GM19467 (cell line): ENCODE measurements around the gene GRAMD1B.

Experiments used
- ATAC-seq: cut with Tn5 transposase; IDR thresholded peaks from one replicate; pipeline ENCODE4 v1.9.1; 2021; ENCODE audit warnings: mild to moderate bottlenecking, moderate library complexity; ENCODE audit not compliant: unreplicated experiment

Gene GRAMD1B

DNA sequence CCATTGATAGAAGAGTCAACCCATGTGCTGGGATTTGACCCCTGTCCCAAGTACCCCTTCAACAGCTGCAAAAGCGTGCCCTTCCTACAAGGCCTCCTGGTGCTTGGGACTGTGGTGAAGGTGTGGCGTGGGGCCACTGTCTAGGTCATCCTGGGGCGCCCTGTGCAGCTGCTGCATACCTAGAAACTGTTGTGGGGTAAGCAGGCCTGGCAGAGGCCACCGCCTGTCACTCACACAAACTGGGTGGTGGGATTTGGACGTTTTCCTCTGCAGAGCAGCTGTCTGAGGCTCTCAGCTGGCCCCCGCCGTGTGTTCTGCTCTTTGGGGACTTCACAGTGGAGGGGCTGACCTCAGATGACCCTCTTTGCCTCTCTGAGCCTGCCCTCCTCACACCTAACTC is 154.7 kb downstream of the GRAMD1B start:
- no peak for ATAC-seq

DNA sequence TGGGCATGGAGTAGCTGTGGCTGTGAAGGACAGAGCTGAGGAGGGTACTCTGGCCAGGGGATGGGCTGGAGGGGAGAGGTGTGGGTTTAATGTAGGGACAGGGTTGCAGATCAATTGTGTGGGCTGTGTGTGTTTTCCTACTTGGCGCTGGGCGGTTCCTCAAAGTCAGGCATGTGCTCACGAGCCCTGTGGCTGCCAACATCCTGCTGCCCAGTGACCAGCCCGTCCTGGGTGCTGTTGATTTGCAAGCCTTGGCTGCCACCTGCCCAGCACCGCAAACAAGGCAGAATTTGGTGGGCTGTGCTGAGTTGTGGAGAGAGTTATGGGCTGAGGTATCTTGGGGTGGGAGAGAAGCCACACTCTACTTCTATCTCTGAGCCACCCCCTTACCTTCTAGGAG is 155.1 kb downstream of the GRAMD1B start:
- no peak for ATAC-seq

DNA sequence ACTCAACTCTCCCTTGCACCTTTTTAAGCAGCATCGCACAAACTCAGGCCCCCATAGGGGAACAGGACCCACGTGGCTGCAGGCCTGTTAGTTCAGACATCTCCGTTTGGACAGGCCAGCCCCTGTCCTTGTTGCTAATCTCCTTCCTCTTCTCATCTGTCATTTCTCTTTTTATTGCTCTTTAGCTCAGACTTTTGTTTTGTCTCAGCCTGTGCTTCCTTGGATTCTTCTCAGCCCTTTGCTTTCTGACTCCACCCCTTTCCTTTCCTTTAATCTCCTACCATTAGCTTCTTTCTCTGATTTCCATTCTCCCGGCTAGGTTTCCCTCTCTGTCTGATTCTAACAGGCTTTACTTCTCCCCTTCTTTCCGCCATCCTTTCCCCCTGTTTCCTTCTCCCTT is 155.6 kb downstream of the GRAMD1B start:
- no peak for ATAC-seq

DNA sequence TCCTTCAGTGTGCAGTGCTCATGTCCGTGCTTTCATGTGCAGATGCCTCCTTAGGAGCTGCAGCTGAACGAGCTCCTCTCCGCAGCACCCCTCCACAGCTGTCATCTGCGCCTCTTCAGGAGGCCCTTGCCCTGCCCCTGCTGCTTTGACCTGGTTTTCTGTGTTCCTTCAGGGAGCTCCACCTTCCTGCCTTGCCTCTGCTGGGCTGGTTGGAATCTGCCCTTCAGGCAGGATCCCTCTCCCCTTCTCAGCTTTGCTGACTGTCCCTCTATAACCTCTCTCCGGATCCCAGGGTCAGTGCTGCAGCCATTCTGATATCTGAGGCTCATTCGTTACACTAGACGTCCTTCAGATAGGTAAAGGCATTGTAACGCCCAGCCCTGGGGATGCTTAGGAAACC is 156.5 kb downstream of the GRAMD1B start:
- no peak for ATAC-seq

DNA sequence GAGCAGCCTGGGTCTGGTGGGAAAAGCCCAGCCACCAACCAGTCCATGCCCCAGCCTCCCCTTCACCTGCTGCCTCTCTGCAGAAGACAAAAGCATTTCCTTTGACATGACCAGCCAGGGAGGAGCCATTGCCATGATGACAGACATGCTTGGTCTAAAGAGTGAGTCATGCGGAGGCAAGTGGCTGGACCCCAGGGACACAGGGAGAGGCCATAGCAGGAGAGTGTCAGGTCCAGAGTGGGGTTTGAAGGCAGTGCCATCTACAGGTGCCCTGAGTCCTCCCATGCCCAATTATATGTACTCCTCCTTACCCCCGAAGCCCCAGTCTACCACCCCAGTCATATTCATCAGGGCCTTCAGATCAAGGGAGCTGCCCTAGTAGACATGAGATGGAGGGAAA is 157.0 kb downstream of the GRAMD1B start:
- no peak for ATAC-seq

DNA sequence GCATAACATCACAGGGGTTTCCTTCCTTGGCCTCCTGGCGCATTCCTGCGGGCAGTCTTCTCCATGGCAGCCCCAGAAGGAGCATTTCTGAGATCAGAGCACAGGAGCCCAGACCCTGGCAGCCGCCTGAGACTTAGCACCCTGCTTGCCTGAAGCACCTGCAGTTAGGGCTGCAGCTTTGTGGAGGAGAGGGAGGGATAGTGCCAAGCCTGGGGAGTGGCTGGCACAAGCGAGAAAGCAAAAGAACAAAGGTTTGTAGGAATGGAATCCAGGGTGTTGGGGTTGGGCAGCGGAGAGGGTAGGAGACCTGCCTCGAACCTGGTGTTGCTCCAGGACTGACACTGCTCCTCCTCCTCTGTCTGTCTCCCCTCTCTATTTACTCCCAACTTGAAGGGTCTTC is 157.5 kb downstream of the GRAMD1B start:
- no peak for ATAC-seq

DNA sequence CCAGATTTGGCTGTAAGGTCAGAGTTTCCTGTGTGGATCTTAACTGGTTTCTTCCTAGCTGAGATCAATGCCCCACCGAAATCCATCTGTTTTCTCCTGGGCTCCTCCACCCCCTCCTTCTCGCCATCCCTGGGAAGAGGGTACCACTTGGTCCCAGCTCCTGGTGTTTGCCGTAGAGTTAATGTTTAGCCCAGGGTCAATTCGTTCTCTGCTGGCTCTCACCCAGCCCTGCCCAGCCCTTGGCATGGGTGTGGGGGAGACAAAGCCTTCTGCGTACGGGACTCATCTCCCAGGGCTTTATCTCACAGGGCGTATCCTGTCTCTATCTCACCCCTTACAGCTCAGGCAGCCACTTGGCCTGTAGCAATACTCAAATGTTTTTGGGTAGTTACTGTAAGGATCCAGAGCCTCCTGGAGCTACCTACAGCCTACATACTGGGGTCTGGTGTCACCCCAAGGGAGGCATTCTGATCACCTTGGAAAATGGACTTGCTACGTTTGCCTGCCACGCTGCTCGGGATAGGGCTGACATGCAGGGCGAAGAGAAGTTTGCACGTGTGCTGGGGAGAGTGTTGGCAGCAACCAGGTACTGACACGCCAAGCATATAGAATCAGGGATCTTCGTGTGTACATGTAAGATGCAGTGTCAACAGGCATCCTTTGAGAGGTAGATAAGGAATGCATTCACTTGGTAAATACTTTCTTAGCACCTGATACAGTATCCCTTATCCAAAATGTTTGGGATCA is 158.2 kb downstream of the GRAMD1B start:
- ATAC-seq = no peak

DNA sequence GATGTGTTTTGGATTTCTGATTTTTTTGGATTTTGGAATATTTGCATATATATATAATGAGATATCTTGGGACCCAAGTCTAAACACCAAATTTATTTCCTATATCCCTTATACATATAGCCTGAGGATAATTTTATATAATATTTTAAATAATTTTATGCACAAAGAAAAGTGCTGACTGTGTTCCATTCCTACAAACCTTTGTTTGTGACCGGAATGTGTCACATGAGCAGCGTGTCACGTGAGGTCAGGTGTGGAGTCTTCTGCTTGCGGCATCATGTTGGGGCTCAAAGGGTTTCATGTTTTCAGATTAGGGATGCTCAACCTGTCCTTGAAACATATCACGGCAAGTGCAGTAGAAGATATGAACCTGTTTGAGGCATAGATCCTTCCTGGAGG is 158.8 kb downstream of the GRAMD1B start:
- ATAC-seq = no peak

DNA sequence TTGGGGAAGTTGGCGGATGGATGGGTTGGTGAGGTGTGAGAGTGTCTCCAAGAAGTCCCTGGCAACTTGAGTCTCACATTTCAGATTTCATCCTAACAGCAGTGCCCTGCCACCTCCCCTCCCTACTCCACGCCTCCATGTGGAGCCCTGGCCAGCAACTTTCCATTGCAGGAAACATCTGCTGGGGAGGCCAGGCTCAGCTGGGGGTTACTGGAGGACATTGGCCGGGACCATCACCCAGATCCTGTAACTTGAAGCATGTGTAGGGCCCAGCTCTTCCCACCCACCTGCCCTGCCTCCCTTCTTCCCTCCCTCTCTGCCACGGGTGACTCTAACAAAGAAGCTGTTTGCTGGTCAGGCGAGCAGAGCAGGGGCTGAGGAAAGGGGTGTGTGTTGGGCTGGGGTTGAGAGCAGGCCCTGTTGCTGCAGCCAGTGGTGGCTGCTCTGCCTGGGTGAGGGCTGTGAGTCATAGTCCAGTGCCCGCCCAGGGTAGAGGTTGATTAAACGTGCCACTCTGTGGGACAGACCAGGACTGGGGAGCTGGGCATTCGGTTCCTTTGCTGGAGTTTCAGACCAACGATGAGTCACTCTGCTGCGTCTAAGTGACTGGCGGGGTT is 160.3 kb downstream of the GRAMD1B start:
- ATAC-seq = no peak

DNA sequence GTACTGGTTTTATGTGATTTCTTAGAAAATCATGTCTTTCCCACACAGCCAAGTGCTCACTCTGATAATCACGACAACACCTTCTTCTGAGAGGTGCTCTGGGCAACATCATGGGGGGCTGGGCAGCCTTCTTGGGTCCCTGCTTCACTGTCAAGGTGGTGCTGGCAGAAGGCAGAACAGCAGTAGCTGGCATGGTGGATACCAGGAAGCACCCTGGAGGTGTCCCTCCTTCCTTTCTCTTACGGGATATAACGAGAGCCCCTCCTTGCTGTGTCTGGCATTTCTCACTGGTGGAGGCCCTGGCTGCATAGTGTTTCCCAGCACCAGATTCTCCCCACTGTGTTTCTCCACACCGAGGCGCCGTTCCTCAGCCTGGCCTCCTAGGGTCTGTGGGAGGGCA is 163.5 kb downstream of the GRAMD1B start:
- no peak for ATAC-seq

DNA sequence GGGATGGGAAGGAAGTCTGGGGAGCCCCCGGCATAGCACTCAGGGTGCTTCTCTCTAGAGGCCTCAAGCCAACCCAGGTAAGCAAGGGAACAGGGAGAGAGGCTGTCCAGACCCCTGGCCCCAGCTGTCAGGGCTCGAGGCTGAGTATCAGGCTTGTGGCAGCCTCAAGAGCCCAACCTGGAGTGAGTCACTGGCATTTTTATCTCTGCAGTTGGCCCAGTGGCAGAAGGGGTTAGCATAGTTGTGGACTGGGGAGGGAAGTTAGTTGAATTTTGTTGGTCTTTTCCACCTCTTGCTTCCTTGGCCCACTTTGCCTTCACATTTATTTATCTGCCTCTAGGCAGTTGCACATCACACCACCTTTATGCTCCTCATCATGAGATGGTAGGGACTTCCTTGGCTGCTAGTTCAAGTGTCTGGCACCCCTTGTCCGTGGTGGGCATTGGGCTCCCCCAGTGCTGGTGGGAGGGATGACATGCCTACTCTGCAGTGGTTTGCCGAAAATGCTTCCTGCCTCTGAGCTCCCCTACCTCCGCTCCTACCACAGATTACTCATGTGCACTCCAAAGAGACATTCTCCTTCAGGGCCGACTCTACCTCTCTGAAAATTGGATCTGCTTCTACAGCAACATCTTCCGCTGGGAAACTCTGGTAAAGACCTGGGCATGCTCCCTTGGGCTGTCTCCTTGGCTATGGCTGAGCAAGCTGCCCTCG is 164.3 kb downstream of the GRAMD1B start:
- no peak for ATAC-seq

DNA sequence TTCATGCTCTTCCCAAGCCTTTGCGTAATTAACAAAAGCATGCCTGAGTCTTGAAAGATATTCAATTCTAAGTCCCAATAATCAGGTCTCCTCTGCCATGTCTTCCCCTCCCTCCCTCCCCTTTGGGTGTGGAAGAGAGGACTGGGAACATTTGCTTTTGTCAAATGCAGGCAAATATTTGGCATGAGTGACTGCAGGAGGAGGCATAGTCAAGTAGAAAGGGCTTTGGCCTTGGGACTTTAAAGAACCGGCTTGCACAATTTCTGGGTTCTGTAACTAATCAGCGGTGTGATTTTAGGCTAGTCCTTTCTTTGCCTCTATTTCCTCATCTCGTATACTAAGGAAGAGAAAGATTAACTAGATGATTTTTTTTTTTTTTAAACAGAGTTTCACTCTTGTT is 164.9 kb downstream of the GRAMD1B start:
- ATAC-seq = no peak

DNA sequence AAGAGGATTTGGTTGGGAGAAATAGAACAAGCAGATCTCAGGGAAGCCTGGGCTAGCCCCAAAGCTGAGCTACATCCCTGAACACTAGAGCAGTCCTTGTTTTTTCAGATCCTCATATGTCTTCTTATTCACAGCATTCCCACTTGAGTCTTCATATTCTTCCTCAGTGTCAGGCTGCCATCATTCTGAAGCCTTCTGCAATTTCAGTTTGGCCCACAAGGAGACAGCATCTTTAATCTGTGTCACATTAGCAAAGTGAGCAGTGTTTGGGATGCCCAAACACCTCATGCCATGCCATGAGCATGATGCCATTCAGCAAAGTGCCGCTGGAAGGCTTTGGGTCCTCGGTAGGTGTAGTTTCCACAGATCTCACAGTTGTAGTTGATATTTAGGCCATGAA is 167.8 kb downstream of the GRAMD1B start:
- no peak for ATAC-seq

DNA sequence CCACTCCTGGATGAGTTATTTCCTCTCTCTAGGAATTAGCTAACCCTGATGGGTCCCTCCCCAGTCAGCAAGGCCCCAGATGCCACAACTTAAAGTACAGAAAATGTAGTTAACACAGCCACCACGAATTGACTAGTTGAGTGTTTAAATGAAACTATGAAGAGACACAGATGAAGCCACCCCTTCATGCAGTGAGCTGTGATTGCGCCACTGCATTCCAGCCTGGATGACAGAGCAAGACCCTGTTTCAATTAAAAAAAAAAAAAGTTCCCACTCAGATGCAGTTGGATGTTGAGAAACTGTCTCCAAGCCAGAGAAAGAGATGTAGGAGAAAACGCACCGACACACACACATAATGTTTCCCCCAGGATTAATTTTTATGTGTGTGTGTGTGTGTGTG is 171.1 kb downstream of the GRAMD1B start:
- ATAC-seq = no peak

DNA sequence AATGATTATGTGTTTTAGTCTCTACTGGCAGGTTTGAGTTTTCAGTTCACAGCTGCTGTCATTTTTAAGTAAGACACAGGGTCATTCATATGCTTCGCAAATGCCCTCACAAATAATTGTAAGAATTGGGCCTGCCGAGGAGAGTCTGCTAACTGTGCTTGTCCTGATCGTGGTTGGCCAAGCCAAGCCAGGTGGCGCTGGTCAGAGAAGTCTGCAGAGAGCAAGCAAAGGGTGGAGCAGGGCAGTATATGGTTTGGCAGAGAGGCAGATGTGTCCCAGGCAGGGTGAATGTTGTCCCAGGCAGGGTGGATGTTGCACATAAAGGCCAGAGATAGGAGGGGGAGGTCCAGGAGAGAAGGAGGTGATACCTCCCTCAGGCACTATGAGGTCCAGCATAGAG is 171.7 kb downstream of the GRAMD1B start:
- ATAC-seq = no peak

DNA sequence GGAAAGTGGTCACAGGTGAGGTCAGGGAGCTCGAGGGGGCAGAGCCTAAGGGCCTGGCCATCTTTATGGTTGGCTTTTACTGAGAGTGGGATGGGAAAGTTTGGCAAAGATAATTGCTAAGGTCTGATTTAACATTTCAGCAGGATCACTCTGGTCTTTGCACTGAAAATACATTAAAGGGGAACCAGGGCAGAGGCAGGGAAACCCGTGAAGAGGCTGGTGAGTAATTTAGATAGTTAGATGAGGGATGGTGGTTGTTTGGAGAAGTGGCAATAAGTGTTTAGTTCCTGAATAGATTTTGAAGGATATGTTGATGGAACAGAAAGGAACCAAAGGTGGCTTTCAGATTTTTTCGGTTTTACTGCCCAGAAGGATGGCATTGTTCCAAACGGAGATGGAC is 173.6 kb downstream of the GRAMD1B start:
- no peak for ATAC-seq

DNA sequence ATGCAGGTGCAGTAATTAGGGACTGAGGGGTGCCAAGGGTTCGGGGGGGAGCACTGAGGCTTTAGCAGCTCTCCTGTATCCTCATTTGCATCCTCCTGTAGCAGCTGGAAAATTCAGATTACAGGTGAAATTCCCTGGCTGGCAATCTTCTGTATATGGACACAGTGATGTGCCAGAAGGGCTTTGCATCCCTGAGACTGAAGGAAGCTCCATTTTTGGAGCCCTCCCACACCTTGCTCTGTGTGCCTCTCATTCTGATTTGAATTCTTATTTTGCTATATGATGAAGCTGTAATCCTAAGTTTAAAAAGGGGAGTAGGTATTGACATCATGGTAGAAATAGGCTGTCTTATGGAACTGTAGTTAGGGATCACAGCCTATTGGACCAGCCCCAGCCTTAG is 177.7 kb downstream of the GRAMD1B start:
- no peak for ATAC-seq

DNA sequence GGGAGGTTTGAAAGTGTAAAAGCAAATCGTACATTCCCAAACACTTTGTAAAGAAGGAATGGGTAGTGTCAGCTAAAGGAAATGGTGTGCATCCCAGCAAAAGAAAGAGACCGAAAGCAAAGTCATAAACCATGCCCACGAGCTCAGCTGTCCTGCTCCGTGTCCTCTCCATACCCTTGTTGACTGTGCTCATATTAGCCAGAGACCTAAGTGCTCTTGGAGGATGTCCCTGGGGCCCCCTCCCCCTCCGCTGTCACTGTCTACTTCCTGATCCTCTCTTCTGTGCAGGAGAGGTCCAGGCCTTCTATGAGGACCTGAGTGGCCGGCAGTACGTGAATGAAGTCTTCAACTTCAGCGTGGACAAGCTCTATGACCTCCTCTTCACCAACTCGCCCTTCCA is 178.3 kb downstream of the GRAMD1B start:
- no peak for ATAC-seq

DNA sequence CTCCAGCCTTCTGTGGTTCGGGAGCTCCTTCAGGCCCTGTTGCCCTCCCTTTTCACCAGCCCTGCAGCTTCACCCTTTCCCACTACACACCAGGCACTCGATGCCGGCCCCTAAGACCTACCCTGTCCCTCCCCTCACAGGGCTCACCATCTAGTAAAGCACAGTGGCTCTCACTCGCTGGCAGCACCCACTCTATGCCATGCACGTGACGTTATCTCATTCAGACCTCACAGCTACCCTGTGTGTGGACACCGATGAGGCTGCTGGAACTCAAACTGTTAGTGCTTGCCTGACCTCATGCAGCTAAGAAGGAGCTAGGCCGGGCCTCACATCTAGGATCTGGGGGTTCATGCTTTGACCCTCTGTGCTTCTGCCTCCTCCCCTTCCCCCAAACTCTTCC is 178.9 kb downstream of the GRAMD1B start:
- ATAC-seq = no peak

DNA sequence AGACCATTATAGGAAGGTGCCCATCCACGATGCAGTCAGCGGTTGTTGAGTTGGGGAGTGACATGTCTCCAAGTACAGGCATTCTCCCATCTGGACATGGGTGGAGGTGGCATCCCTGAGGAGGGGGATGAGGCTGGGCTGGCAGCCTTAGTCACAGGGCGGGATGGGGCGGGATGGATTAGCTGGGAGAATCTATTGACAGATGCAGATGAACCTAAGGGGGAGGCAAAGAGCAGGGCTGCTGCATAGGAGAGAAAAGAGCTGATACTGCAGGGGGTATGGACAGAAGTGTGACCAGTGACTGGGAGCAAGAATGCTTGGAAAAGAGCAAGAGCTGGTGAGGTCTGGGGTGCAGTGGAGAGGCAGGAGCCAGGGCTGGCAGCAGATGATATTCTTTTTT is 181.6 kb downstream of the GRAMD1B start:
- ATAC-seq = no peak

DNA sequence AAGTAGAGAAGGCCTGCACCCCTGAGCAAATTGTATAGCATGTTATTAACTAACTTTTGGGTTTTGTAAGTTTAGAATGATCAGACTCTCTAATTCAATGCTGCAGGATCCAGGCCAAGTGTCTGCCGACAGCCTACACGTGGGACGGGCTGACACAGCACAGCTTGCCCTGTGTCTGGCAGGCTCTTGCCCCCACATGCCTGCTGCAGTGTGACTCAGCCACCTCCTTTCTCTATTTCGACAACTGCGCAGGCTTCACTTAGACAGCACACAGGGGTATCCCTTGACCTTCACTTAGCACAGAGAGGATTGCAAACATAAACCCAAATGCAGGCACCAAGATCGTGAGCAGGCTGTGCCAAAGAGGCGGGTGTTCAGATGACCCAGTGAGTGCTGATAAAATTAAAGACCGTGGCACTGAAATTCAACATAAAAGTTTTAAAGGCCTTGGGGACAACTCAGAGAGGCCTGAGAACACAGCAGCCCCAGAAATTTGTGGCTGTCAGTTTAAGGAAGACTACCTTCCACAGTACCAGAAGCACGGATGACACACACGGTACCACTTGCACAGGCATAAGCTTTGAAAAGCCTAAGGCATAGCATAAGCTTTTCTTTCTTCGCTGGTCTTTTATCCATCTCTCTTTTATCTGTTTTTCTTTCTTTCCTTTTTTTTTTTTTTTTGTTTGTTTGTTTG is 186.6 kb downstream of the GRAMD1B start:
- no peak for ATAC-seq

DNA sequence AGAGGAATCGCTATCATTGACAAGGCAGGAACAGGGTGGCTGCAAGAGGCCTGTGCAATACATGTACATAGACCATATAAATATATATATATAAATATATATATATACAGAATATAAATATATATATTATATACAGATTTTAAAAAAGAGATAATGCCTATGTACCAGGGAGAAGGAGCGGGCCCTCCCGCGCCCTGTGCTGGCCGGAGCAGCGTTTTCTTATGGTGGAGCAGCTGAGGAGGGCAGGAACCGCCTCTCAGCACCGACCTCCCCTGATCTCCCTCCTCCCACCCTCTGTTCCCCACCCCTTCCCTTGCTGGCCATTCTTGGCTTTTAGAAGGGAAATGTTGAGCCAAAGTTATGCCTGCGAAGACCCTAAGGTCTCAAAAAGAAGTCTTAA is 192.5 kb downstream of the GRAMD1B start:
- no peak for ATAC-seq
